H1 (cell line): Measurements from ENCODE around the gene TOB2. TPM values are rescaled to one million over a fixed set of nuclear protein-coding genes. Genes with fewer than 3 reads are reported as not detected.
A peak's percentile ranks its signal among the peaks of the same experiment; 100 is the strongest.

Source experiments
- CTCF ChIA-PET: fragments of 300-600 bp; sonication (Branson Sonifier 250); formaldehyde crosslinking; loops from one replicate; lab custom pipeline; 2021; ENCODE audit not compliant: partially characterized antibody; lab: Charles Lee
- POLR2A ChIA-PET: fragments of 300-600 bp; sonication (Branson Sonifier 250); formaldehyde crosslinking; loops from one replicate; lab custom pipeline; 2021; ENCODE audit warnings: inconsistent platforms; ENCODE audit not compliant: partially characterized antibody; lab: Charles Lee
- DNase-seq, 2 experiments: peaks; one replicate each; pipeline versions ENCODE4 v3.0.0 to v3.0.0-alpha.2; 2010 to 2022; ENCODE audit warnings: low spot score in 2 of 2, low read depth in 1 of 2, mixed read lengths in 1 of 2
- FAIRE-seq: peaks from 2 replicates; lab custom pipeline; 2011; peaks lifted over from hg19 to GRCh38; lab: Jason Lieb, UNC
- H2AFZ ChIP-seq: 2 replicates; pipeline ENCODE4 v1.8.1; 2012; ENCODE audit warnings: low read length, inconsistent platforms
- H2AK5ac ChIP-seq: 2 replicates; pipeline ENCODE4 v1.6.1; 2013; ENCODE audit warnings: low read depth, low read length
- H2BK120ac ChIP-seq: replicated peaks from 2 replicates; pipeline ENCODE3; 2013; ENCODE audit warnings: low read depth, low read length, inconsistent platforms
- H2BK12ac ChIP-seq: 2 replicates; pipeline ENCODE4 v1.6.1; 2013; ENCODE audit warnings: low read depth, low read length
- H2BK15ac ChIP-seq: 2 replicates; pipeline ENCODE4 v1.6.1; 2013; ENCODE audit warnings: low read length
- H2BK20ac ChIP-seq: 2 replicates; pipeline ENCODE4 v1.6.1; 2013; ENCODE audit warnings: low read length
- H2BK5ac ChIP-seq: 2 replicates; pipeline ENCODE4 v1.6.1; 2013; ENCODE audit warnings: low read depth, low read length
- H3K14ac ChIP-seq: 2 replicates; pipeline ENCODE4 v1.6.1; 2013; ENCODE audit warnings: inconsistent platforms; ENCODE audit not compliant: insufficient read length
- H3K18ac ChIP-seq: 2 replicates; pipeline ENCODE4 v1.6.1; 2013; ENCODE audit warnings: low read length; ENCODE audit errors: extremely low read depth
- H3K23ac ChIP-seq: 2 replicates; pipeline ENCODE4 v1.6.1; 2013; ENCODE audit warnings: inconsistent platforms; ENCODE audit not compliant: insufficient read length
- H3K23me2 ChIP-seq: 2 replicates; pipeline ENCODE4 v1.6.1; 2013; ENCODE audit warnings: low read depth, low read length
- H3K27ac ChIP-seq: 2 replicates; pipeline ENCODE4 v1.6.1; 2011; ENCODE audit warnings: low read depth, low read length, inconsistent platforms
- H3K27me3 ChIP-seq, 4 experiments: replicated peaks in 1 of 4; 1 replicate in 1 of 4; 2 replicates in 3 of 4; pipeline versions ENCODE4 v1.6.1 to v1.8.1; 2011 to 2013; ENCODE audit warnings: low read length in 3 of 4, mild to moderate bottlenecking in 3 of 4, inconsistent platforms in 2 of 4, mixed read lengths in 2 of 4, moderate library complexity in 1 of 4; ENCODE audit not compliant: control insufficient read depth in 3 of 4, insufficient read depth in 3 of 4; ENCODE audit errors: extremely low read depth in 1 of 4
- H3K36me3 ChIP-seq, 4 experiments: 2 replicates each; pipeline versions ENCODE4 v1.6.1 to v1.8.1; 2011 to 2013; ENCODE audit warnings: mild to moderate bottlenecking in 4 of 4, low read length in 3 of 4, moderate library complexity in 2 of 4, control low read depth in 1 of 4, inconsistent platforms in 1 of 4; ENCODE audit not compliant: insufficient read depth in 4 of 4, control insufficient read depth in 2 of 4
- H3K4ac ChIP-seq: replicated peaks from 2 replicates; pipeline ENCODE3; 2013; ENCODE audit warnings: low read length, low read depth, mixed read lengths, inconsistent platforms; ENCODE audit not compliant: insufficient read length
- H3K4me1 ChIP-seq, 4 experiments: replicated peaks in 1 of 4; 1 replicate in 1 of 4; 2 replicates in 3 of 4; pipeline versions ENCODE4 v1.6.1 to v1.8.1; 2011 to 2013; ENCODE audit warnings: low read length in 3 of 4, inconsistent platforms in 2 of 4, mixed read lengths in 1 of 4; ENCODE audit not compliant: insufficient read depth in 4 of 4, control insufficient read depth in 3 of 4
- H3K4me2 ChIP-seq, 2 experiments: 2 replicates each; pipeline versions ENCODE4 v1.6.1 to v1.8.1; 2011 to 2013; ENCODE audit warnings: low read depth in 2 of 2, low read length in 2 of 2, control low read depth in 1 of 2, inconsistent platforms in 1 of 2, mild to moderate bottlenecking in 1 of 2; ENCODE audit not compliant: insufficient read depth in 1 of 2
- H3K4me3 ChIP-seq, 4 experiments: fragments of 200-600, 300-600 bp in 1 of 4; sonication (generic), shearing (Covaris generic), sonication (Bioruptor Twin) in 1 of 4; 2 replicates each; pipeline versions ENCODE4 v1.5.1 to v1.8.1; 2011 to 2016; ENCODE audit warnings: low read length in 4 of 4, low read depth in 3 of 4, control low read depth in 2 of 4, inconsistent platforms in 2 of 4, mild to moderate bottlenecking in 2 of 4, mixed read lengths in 1 of 4, moderate library complexity in 1 of 4; ENCODE audit not compliant: insufficient read depth in 2 of 4; ENCODE audit errors: extremely low read depth in 1 of 4
- H3K56ac ChIP-seq: replicated peaks from 2 replicates; pipeline ENCODE3; 2013; ENCODE audit warnings: low read depth, mild to moderate bottlenecking, mixed read lengths, low read length, inconsistent platforms; ENCODE audit not compliant: insufficient read length
- H3K79me1 ChIP-seq: 2 replicates; pipeline ENCODE4 v1.6.1; 2013; ENCODE audit warnings: low read depth, low read length, control low read depth
- H3K79me2 ChIP-seq, 2 experiments: 2 replicates each; pipeline versions ENCODE4 v1.6.1 to v1.8.1; 2012 to 2013; ENCODE audit warnings: low read length in 2 of 2, mild to moderate bottlenecking in 2 of 2, inconsistent platforms in 1 of 2; ENCODE audit not compliant: insufficient read depth in 2 of 2, control insufficient read depth in 1 of 2
- H3K9ac ChIP-seq, 4 experiments: replicated peaks in 1 of 4; 1 replicate in 1 of 4; 2 replicates in 3 of 4; pipeline versions ENCODE4 v1.6.1 to v1.8.1; 2011 to 2013; ENCODE audit warnings: low read depth in 3 of 4, low read length in 3 of 4, control low read depth in 2 of 4, mild to moderate bottlenecking in 2 of 4, moderate library complexity in 2 of 4, inconsistent platforms in 1 of 4; ENCODE audit errors: extremely low read depth in 1 of 4
- H3K9me3 ChIP-seq, 2 experiments: 2 replicates each; pipeline versions ENCODE4 v1.6.1 to v1.8.1; 2012 to 2013; ENCODE audit warnings: mild to moderate bottlenecking in 2 of 2, moderate library complexity in 2 of 2, control low read depth in 1 of 2, inconsistent platforms in 1 of 2, low read depth in 1 of 2, low read length in 1 of 2, mixed read lengths in 1 of 2; ENCODE audit not compliant: insufficient read depth in 2 of 2
- H4K20me1 ChIP-seq, 2 experiments: replicated peaks in 1 of 2; 2 replicates each; pipeline versions ENCODE3 to v1.8.1; 2011 to 2013; ENCODE audit warnings: inconsistent platforms in 2 of 2, low read length in 2 of 2, mild to moderate bottlenecking in 1 of 2; ENCODE audit not compliant: insufficient read depth in 2 of 2, control insufficient read depth in 1 of 2
- H4K5ac ChIP-seq: 2 replicates; pipeline ENCODE4 v1.6.1; 2013; ENCODE audit warnings: low read length, low read depth, mixed read lengths, inconsistent platforms; ENCODE audit not compliant: insufficient read length
- H4K8ac ChIP-seq: 2 replicates; pipeline ENCODE4 v1.8.0; 2013; ENCODE audit warnings: mild to moderate bottlenecking, moderate library complexity, low read length, inconsistent platforms; ENCODE audit not compliant: insufficient read depth; ENCODE audit errors: extremely low read depth
- H4K91ac ChIP-seq: replicated peaks from 2 replicates; pipeline ENCODE3; 2013; ENCODE audit warnings: low read length, mixed read lengths, inconsistent platforms; ENCODE audit not compliant: insufficient read length
- ASH2L ChIP-seq: fragments of 200-600, 300-600 bp; sonication (generic); IDR thresholded peaks from one replicate; pipeline ENCODE4 v1.7.1; 2017; ENCODE audit warnings: low read length
- HDAC2 ChIP-seq, 2 experiments: fragments of 300-600 bp in 1 of 2; sonication (generic) in 1 of 2; IDR thresholded peaks; 2 replicates each; pipeline ENCODE4 v1.6.1; 2011 to 2012; ENCODE audit warnings: low read depth in 2 of 2, low read length in 2 of 2, mild to moderate bottlenecking in 2 of 2, moderate library complexity in 2 of 2, borderline replicate concordance in 1 of 2, inconsistent platforms in 1 of 2
- KDM4A ChIP-seq: IDR thresholded peaks from one replicate; pipeline ENCODE4 v1.7.1; 2012; ENCODE audit warnings: low read depth, mild to moderate bottlenecking, moderate library complexity, low read length, inconsistent platforms; ENCODE audit not compliant: severe bottlenecking
- POLR2A ChIP-seq, 2 experiments: IDR thresholded peaks; 1 replicate in 1 of 2; 2 replicates in 1 of 2; pipeline ENCODE4 v1.6.1; 2011; ENCODE audit warnings: low read depth in 2 of 2, low read length in 2 of 2, mild to moderate bottlenecking in 2 of 2; ENCODE audit errors: control extremely low read depth in 1 of 2
- RBBP5 ChIP-seq: IDR thresholded peaks from 2 replicates; pipeline ENCODE4 v1.7.1; 2012; ENCODE audit warnings: low read depth, mild to moderate bottlenecking, inconsistent platforms, low read length, moderate library complexity, borderline replicate concordance
- SIN3A ChIP-seq, 2 experiments: IDR thresholded peaks in 1 of 2; conservative IDR thresholded peaks in 1 of 2; 2 replicates each; pipeline ENCODE4 v1.6.1; 2011 to 2012; ENCODE audit warnings: low read length in 2 of 2, improper control_type of control experiment in 1 of 2, low read depth in 1 of 2, mild to moderate bottlenecking in 1 of 2
- SUZ12 ChIP-seq: fragments of 200-600 bp; sonication (generic); IDR thresholded peaks from 2 replicates; pipeline ENCODE4 v1.6.1; 2012; ENCODE audit warnings: mild to moderate bottlenecking, inconsistent platforms, low read length, moderate library complexity, mixed read lengths
- whole genome bisulfite sequencing, 2 experiments: shearing (Covaris generic) in 1 of 2; methylation state at CpG; one replicate each; pipeline versions ENCODE4 v1.1.6 to v1.1.7; 2013 to 2015; ENCODE audit warnings: low lambda C conversion rate in 2 of 2, mixed read lengths in 2 of 2, inconsistent platforms in 1 of 2, low coverage in 1 of 2, missing lambda C conversion rate in 1 of 2; ENCODE audit not compliant: insufficient replicate concordance in 2 of 2, insufficient coverage in 1 of 2, insufficient read length in 1 of 2; ENCODE audit errors: extremely low coverage in 1 of 2, missing lambda C conversion rate in 1 of 2; 5-methylcytosine and 5-hydroxymethylcytosine counted together
- polyA plus RNA-seq, 7 experiments: library from polyadenylated mRNA; depleted of rRNA in 3 of 7; stranded (reverse) in 5 of 7; unstranded in 2 of 7; fragments of >200 nt in 5 of 7; fragments of 200-250 nt in 2 of 7; gene quantifications; 1 replicate in 5 of 7; 2 replicates in 1 of 7; 4 replicates in 1 of 7; pipeline versions ENCODE4 v1.2.1 to v1.2.3, GENCODE V29; 2011 to 2013; ENCODE audit warnings: missing spikeins in 2 of 7, mixed read lengths in 2 of 7
- total RNA-seq: library from RNA; stranded (reverse); fragmentation: NEBNext Ultra II Directional; extraction: Animal tissue kit (Norgen Biotek cat#: 25700); gene quantifications from 2 replicates; pipeline ENCODE4 v1.2.1, GENCODE V29; 2021
- TF ChIP-seq, protein P1 (sequence below), 3 experiments: IDR thresholded peaks; 1 replicate in 2 of 3; 2 replicates in 1 of 3; pipeline versions ENCODE4 v1.5.1 to v1.6.1; 2011; ENCODE audit warnings: low read length in 3 of 3, mild to moderate bottlenecking in 3 of 3, inconsistent platforms in 2 of 3, low read depth in 1 of 3, moderate library complexity in 1 of 3; ENCODE audit not compliant: insufficient read depth in 1 of 3; ENCODE audit errors: control extremely low read depth in 1 of 3

TOB2 gene
- total and polyA plus RNA-seq, 2 of the 8 experiments (the other 6 are each of a cell fraction or from before 2014, with no cell fraction given) = 27.0 to 54.1 TPM

- peak overlapping the region; percentile 98 for H4K8ac ChIP-seq
- H3K27ac ChIP-seq = peak overlapping the region; percentile 98
- H3K4me2 ChIP-seq = peak overlapping the region; percentile 35 to 79
- H3K4ac ChIP-seq = no peak overlapping the region
- peaks cover 0 to 9% (median 7%) of the 10 kb centered on the region in 4 experiments; a peak in 4 of 7 replicates for H3K4me1 ChIP-seq
- no peak overlapping the region for H2BK120ac ChIP-seq
- peaks cover 9% of the 10 kb centered on the region; the same call in 1 of the 2 replicates for H3K79me1 ChIP-seq
- H2AK5ac ChIP-seq = no peak overlapping the region
- H2BK12ac ChIP-seq = no peak overlapping the region
- peak overlapping the region; percentile 74 to 93 (median 80) for H3K4me3 ChIP-seq
- DNase-seq (no peak), FAIRE-seq (no peak)
- peak overlapping the region; percentile 33 for H3K56ac ChIP-seq
- H3K79me2 ChIP-seq = peaks cover 16 to 78% of the 10 kb centered on the region in 2 experiments
- peaks cover 6% of the 10 kb centered on the region for H3K23me2 ChIP-seq
- H3K9ac ChIP-seq = peak overlapping the region; percentile 75 to 95 (median 86)
- 2% methylated on average over 27 of the region's 30 CpGs; no CpG with 5 or more reads in 1 of the 2 experiments for WGBS, 2 experiments
- no peak overlapping the region for H3K14ac ChIP-seq
- no peak overlapping the region for H3K23ac ChIP-seq
- H3K18ac ChIP-seq = no peak overlapping the region
- no peak overlapping the region for H2BK15ac ChIP-seq
- H2BK5ac ChIP-seq = peak overlapping the region; percentile 99
- peaks cover 19 to 34% (median 29%) of the 10 kb centered on the region in 4 experiments for H3K36me3 ChIP-seq
- ChIA-PET POLR2A (interaction anchor here (0.6 to 30.6 kb wide), 28 partner anchors 1 to 188 kb away, joined by 3 to 887 read pairs (median 5); partner anchors contain the start of genes ACO2, PHF5A, TEF and TOB2), CTCF (interaction anchor here (0.6 to 8.3 kb wide), 17 partner anchors 9 to 66 kb away, joined by 3 to 57 read pairs (median 3); no protein-coding TSS in a partner anchor)
- no peaks in the 10 kb centered on the region for H3K27me3 ChIP-seq
- H4K91ac ChIP-seq = peak overlapping the region; percentile 86
- 0 out of 2 replicates have a peak overlapping the region, but pooled peaks have one; percentile 34 for H2BK20ac ChIP-seq
- peak overlapping the region; percentile 30 for H4K5ac ChIP-seq
- H3K9me3 ChIP-seq = no peaks in the 10 kb centered on the region
- H4K20me1 ChIP-seq = peaks cover 0 to 8% of the 10 kb centered on the region in 2 experiments
- H2AFZ ChIP-seq = no peak overlapping the region
- TF ChIP-seq SUZ12 (no peak), POLR2A (IDR thresholded peaks at IDR 0.05; ENCODE audit: control extremely low read depth in 1 of 2, low read depth in 2 of 2, low read length in 2 of 2) (peak in 1 of 2 experiments; percentile 35; a peak in 1 of 3 replicates), RBBP5 (peak; percentile 56; the same call in 1 of the 2 replicates), KDM4A (no peak), HDAC2 (IDR thresholded peaks at IDR 0.05; ENCODE audit: borderline replicate concordance in 1 of 2, low read depth in 2 of 2, low read length in 2 of 2) (peak in 1 of 2 experiments; percentile 90; a peak in 1 of 4 replicates), SIN3A (conservative IDR thresholded peaks at IDR 0.05 in 1 of 2, IDR thresholded peaks at IDR 0.05 in 1 of 2; ENCODE audit: low read depth in 1 of 2, low read length in 2 of 2) (peak; percentile 62 to 73; a peak in 1 of 4 replicates), ASH2L (peak; percentile 54)
- TF ChIP-seq, protein P1, sequence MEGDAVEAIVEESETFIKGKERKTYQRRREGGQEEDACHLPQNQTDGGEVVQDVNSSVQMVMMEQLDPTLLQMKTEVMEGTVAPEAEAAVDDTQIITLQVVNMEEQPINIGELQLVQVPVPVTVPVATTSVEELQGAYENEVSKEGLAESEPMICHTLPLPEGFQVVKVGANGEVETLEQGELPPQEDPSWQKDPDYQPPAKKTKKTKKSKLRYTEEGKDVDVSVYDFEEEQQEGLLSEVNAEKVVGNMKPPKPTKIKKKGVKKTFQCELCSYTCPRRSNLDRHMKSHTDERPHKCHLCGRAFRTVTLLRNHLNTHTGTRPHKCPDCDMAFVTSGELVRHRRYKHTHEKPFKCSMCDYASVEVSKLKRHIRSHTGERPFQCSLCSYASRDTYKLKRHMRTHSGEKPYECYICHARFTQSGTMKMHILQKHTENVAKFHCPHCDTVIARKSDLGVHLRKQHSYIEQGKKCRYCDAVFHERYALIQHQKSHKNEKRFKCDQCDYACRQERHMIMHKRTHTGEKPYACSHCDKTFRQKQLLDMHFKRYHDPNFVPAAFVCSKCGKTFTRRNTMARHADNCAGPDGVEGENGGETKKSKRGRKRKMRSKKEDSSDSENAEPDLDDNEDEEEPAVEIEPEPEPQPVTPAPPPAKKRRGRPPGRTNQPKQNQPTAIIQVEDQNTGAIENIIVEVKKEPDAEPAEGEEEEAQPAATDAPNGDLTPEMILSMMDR (IDR thresholded peaks at IDR 0.05; ENCODE audit: control extremely low read depth in 1 of 3, insufficient read depth in 1 of 3, low read depth in 1 of 3, low read length in 3 of 3) = 0 out of 4 replicates have a peak, but pooled peaks of 1 of the 3 experiments have one; percentile 12
Measured at GRCh38 chr22:41469218-41469851, 22.7 kb upstream of the TOB2 start.
